HG03378 (cell line): ENCODE measurements around the gene USP16.
"Not testable (repeated sequence)": the region's sequence is repeated elsewhere in the genome, so short reads cannot be mapped to it uniquely, and the experiment has no call there.

Experiments used
- ATAC-seq: cut with Tn5 transposase; IDR thresholded peaks from one replicate; pipeline ENCODE4 v1.9.1; 2021; ENCODE audit warnings: mild to moderate bottlenecking, moderate library complexity; ENCODE audit not compliant: unreplicated experiment

Gene USP16

GRCh38 chr21:29024474-29025327 is at the start of gene USP16:
USP16 (plus strand) TSS chr21:29024668; CDS start chr21:29027914, 3,246 bp downstream.
- ATAC-seq = peak; percentile 96

- ATAC-seq = no peak
Observed at GRCh38 chr21:28975397-28975796, 49.1 kb upstream of the USP16 start.

- no peak for ATAC-seq
Observed at GRCh38 chr21:28979092-28979491, 45.4 kb upstream of the USP16 start.

- no peak for ATAC-seq
Observed at GRCh38 chr21:28982637-28983036, 41.8 kb upstream of the USP16 start.

GRCh38 chr21:28986677-28987076 is 37.8 kb upstream of the USP16 start:
- ATAC-seq = no peak

- ATAC-seq = not testable (repeated sequence)
Observed at GRCh38 chr21:28988146-28988545, 36.3 kb upstream of the USP16 start.

- no peak for ATAC-seq
Observed at GRCh38 chr21:28991861-28992525, 32.5 kb upstream of the USP16 start.

GRCh38 chr21:28992526-28993292 is 31.8 kb upstream of the USP16 start, which contains the start of gene LTN1:
LTN1 (minus strand) TSS chr21:28992877; CDS start chr21:28992805, 72 bp downstream.
- ATAC-seq = peak; percentile 98

GRCh38 chr21:28993293-28993629 is 31.2 kb upstream of the USP16 start:
- no peak for ATAC-seq

GRCh38 chr21:29002442-29003144 is 21.9 kb upstream of the USP16 start:
- peak; percentile 99 for ATAC-seq

GRCh38 chr21:29005696-29006095 is 18.8 kb upstream of the USP16 start:
- no peak for ATAC-seq

GRCh38 chr21:29007135-29007534 is 17.3 kb upstream of the USP16 start:
- ATAC-seq = no peak

- ATAC-seq = no peak
Observed at GRCh38 chr21:29007810-29008209, 16.7 kb upstream of the USP16 start.

- no peak for ATAC-seq
Observed at GRCh38 chr21:29008367-29008766, 16.1 kb upstream of the USP16 start.

GRCh38 chr21:29011236-29011635 is 13.2 kb upstream of the USP16 start:
- ATAC-seq = not testable (repeated sequence)

- ATAC-seq = no peak
Observed at GRCh38 chr21:29017639-29018237, 6.7 kb upstream of the USP16 start.

GRCh38 chr21:29018540-29018939 is 5.9 kb upstream of the USP16 start:
- ATAC-seq = no peak

- ATAC-seq = no peak
Observed at GRCh38 chr21:29022166-29022565, 2.3 kb upstream of the USP16 start.

- no peak for ATAC-seq
Observed at GRCh38 chr21:29025328-29025713, 853 bp downstream of the USP16 start.

GRCh38 chr21:29029524-29029923 is 5.1 kb downstream of the USP16 start:
- ATAC-seq = no peak
